ENCODE measurements around the gene DLG2.

Gene DLG2

DNA sequence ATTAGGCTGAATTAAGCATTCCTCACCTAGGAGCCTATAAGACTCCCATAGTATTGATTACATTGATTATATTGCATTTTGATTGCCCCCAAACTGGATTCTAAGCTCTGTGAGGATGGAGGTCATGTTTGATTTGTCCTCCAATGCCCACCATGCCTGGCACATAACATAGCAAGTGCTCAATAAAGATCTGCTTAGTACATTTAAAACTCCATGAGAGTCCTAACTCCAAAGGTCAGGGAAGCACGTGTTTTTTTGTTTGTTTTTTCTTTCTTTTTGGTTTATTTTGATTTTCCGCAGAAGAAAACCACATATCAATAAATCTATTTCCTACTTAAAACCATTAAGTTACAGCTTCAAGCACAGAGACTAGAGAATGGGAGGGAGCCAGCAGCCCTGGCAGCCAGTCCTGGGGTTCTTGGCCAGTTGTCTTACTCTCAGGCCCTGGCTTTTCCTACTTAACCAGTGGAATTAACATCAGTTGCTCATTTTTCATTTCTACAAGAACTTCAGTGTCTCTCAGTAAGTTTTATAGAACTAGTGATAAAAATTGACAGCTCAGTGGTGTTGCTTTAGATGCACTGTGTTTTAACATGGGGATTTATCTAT is 1911.1 kb downstream of the DLG2 start:
- no peak for DNase-seq (ENCODE audit: low spot score)

DNA sequence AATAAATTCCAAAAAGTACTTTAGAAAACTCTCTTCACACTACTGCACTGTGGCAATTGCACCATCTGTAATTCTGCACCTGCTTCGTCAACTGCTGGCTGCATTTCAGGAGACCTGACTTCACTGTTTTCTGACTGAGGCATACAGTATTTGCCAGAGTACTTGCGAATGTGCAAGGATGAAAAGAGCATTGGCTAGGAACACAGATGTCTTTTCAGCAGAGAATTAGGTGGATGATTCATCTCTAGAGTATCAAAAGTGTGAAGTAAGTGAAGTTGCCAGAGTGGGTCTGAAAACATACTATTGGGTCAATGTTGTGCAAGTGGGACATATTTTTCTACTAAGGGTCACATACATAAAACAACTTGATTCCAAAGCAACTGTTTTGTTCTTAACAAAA is 1913.4 kb downstream of the DLG2 start:
- DNase-seq (ENCODE audit: low spot score), result no peak

DNA sequence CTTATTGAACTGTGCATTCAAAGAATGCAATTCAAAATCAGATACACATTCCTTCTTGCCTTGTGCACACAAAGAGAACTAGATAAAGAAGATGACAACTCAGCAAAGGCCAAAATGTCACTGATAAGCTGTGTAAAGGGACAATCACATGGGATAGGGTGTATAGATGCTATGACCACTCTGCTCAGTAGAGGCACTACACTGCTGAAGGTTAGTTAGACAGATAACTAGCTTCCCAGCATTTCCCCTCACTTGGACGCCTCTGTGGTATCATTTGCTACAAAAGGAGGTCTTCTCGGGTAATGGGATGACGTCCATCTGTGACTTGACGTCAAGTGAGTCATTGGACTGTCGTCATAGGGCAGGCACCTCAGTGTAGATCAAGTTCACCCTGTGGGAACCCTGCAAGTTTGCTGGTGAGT is 1916.0 kb downstream of the DLG2 start:
- no peak for DNase-seq (ENCODE audit: low spot score)

DNA sequence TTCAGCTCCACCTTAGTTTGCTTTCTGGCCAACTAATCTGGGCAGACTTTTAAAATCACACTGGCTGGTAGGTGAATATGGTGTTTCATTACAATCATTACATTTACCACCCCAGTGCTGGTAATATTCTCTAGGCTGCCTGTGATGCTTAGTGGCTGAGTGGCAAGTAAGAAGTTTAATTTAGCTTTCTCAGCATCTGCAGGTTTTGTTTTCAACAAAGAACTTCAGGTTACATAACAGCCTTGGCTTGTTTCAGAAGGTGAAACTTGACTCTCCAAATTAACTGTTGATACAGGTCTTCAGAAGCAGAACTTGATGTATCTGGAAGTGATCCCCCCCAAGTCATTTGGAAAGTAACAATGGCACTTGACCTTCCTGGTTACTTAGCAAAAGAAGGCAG is 1917.7 kb downstream of the DLG2 start:
- no peak for DNase-seq (ENCODE audit: low spot score)

DNA sequence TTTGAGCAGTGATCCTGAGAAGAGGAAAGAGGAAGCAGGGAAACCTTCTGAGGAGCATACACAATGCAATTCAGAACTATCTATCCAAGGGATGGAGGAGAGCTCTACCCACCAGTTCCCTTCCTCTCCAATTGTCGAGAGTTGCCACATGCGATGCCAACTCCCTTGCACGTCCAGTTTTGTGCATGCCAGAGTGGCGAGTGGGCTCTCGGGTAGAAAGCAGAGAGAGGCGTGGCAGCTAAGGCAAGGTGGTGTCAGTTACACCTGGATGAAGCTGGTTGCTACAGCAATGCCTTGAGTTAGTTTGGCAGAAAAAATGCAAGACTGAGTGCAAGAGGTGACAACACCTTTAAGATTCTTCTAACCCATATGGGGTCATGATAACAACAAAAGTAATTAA is 1920.6 kb downstream of the DLG2 start:
- DNase-seq (ENCODE audit: low spot score), result no peak

DNA sequence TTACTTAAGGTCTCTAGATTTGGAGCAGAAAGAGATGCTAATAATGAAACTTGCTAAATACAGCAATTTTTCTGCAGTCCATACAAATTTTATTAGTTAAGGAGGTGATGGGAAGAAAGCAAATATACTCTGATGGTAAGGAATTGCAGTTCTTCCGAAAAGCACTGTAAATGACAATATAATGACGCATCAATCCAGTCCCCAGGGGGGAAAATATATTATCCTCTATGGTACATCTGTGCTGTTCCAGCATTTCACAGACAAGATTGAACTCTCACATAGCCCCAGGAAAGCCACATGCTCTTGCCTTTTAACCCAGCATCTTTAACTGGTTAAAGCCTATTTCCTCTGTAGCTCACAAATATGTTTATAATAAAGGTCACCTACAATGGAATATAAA is 1924.3 kb downstream of the DLG2 start:
- no peak for DNase-seq (ENCODE audit: low spot score)

DNA sequence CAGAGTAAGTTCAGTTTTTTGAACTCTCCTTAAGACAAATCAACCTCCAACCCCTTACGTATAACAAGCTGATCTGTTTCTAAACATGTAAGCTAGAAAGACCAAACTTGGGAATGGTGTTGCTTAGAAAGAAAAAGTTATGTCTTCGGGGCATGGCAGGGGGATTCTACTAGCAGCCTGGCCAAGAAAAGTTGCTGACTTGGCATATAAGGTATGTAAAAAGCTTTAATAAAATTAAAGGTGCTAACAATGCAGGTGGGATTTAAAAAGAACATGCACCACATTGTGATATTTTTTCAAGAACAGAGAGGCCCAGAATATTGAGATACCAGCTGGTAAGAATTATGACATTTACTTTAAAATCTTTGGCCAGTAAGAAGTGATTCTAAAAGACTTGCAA is 1929.6 kb downstream of the DLG2 start:
- DNase-seq (ENCODE audit: low spot score), result no peak

DNA sequence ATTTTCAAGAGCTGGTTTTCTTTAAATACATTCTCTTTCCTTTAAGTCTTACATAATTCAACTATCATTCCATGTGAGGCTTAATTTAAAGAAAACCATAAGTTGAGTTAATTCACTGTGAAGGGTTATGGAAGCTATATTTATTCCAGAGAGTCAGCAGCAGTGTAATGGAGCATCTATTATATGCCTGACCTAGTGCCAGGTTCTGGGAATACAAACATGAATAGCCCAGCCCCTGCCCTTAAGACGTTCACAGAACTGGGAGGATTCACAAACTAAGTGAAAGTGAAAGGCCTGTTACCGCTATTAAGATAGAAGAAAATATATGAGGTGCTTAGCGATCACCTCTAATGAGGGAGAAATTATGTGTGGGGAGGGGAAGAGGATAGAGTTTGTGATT is 1932.1 kb downstream of the DLG2 start:
- DNase-seq (ENCODE audit: low spot score), result no peak

DNA sequence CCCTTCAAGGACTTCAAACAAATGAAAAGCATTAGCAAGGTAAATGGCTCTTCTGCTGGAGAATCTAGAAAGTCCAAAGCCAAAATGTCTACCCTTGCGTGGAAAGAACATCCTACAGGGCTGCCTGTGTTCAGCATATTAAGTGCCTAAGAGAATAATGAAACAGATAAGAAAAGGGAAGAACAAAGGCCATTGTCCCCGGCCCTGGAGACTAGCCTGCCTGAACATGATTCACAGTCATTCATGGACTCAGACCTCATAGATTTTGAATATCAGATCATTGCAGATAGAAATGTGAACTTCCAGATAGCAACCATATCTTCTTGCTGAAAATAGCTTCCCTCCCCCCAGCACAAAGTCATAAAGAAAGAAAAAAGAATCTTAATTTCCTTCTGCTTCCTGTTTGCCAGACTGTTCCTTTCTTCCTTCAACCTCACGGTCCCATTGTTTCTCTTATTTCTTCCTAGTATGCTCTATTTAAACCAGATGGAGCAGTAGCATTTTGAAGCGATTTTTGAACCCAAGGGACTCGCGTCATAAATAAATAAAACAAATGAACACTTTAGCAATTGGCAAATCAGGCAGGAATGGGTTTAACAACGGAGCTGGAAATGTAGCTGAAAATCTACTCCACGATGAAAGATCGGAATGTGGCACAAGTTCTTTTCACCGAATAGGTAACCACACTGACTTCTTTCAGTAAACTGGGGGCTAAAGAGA is 1932.8 kb downstream of the DLG2 start:
- no peak for DNase-seq (ENCODE audit: low spot score)

DNA sequence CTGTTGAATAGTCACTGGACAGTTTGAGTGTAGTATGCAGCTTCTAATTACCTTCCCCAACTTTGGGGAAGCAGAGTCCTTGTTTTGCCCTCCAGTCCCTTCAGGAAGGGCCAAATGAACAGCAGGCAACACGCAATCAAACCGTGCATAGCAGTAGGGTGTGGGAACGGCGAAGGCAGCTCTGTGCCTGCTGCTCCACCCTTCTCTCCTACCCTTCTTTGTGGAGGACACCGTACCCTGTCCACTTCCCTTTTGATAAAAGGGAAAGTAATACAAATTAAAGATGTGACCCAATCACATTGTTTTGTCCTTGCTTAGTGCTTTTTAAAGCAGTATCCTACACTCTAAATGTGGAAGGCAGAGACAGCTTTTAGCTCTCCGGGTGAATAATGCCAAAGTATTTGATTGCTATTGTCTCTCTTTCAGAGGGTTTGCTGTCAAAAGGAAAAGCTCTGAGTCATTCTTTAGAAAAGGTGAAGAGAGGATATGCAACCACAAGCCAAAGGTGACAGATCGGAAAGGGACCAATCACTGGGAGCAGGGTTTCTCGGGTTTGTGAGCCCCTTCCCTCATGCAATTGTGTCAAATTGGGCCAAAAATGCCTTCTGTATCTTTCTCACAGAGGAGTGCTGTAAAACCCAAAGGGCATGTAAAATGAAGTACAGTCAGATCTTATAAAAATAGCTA is 1933.7 kb downstream of the DLG2 start:
- DNase-seq (ENCODE audit: low spot score), result no peak

DNA sequence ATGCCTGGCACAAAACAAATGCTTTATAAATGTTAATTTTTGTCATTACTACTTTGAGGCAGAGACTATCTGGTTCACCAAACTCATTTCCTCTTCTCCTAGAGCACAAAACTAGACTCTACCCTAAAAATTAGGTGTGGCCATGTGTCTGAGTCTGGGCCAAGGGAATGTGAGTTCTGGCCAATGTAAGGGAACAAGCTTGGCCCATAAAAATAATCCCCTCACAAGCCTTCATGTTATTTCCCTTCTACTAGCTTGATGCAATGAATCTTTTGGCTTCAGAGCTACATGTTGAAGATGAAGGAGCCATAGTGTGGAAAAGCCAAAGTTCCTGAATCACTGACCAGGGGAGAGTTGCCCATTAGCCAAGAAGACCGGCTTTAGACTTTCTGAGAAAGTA is 1934.5 kb downstream of the DLG2 start:
- no peak for DNase-seq (ENCODE audit: low spot score)

DNA sequence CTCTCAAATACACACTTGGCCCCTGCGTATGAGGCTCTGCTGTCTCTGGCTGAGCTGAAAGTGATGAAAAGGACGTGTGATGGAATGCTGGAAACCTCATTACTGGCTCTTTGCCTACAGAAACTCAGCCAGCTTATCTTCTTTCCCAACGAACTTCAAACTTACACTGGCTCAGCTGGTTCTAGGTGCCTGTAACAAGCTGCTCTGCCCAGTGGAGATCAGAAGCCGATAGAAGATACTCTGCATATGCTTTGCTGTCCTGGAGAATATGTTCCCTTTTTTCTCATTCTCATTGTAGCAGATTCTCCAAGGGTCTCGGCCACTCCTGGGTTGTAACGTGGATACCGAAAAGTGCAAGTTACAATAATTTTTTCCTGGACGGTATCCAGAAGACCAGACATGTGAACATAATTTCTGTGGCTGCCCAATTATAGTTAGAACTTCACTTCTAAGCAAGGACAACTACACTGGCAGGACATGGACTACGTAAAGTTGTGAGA is 1935.6 kb downstream of the DLG2 start:
- no peak for DNase-seq (ENCODE audit: low spot score)

DNA sequence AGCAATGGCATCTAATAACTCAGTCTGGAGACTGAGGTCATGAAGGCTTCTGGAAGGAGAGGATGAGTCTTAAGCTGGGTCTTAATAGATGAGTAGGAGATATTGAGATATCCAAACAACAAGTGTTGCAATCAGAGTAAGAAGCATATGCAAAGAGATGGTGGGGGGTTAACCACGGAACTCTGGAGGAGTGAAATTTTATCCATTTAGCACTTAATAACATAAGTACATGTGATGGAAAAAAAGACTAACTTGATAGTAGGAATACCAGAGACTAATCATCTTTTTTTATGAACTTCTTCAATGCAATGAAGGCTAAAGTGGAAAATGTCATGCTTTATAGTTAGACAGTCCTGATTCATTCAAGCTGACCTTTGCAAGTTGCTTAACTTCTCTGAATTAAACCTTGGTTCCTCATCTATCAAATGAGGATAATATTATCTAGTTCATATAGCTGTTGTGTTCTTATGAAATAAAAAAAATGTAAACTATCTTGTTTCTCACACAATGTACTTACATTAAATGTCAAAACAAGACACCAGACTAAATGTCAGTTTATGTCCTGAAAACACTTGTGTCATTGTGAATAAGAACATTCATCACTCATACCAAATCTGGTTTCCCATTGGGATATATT is 1937.9 kb downstream of the DLG2 start:
- no peak for DNase-seq (ENCODE audit: low spot score)

DNA sequence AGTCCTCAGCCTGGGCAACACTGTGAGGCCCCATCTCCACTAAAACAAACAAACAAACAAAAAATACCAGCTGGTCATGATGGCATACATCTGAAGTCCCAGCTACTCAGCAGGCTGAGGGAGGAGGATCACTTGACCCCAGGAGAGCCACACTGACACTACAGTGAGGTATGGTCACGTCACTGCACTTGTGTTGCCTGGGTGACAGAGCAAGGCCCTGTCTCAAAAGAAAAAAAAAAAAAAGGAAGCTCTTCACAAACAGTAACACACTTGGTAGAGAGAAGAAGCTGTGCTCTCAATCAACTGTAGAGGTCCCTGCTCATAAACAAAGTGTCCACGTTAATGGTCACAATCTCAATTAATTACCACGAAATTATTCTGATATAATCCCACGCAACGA is 1939.4 kb downstream of the DLG2 start:
- no peak for DNase-seq (ENCODE audit: low spot score)

DNA sequence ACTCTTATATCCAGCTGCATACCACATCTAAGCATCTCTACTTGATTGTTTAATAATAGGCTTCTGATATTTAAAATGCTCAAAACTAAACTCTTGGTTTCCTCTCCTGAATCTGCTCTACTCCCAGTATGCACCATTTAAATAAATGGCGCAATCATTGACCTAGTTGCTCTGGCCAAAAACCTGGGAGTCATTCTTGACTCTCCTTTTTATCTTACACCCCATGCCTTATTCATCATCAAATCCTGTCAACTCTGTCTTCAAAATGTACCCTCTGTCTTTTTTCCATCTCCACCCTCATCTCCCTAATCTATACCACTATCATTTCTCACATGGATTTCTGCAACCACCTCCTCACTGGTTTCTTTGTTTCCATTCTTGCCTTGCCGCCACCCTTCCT is 1941.4 kb downstream of the DLG2 start:
- no peak for DNase-seq (ENCODE audit: low spot score)

DNA sequence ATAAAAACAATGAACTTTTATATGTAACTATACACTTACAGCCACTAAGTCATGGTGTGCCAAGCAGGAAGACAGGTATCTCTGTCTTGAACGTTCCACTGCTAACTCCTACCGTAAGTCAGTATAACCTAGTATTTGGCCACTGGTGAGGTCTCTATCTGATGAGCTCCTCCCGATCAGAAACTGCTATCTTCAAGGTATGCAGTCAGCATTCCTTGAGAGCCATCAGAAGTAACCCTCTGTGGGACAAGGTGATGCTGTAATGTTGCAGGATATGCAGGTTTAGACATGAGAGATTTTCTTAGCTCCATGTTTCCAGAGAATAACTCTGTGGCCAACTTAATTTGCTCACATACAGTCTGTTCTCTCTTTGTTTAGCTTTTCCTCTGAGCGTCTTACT is 1943.1 kb downstream of the DLG2 start:
- DNase-seq (ENCODE audit: low spot score), result no peak

DNA sequence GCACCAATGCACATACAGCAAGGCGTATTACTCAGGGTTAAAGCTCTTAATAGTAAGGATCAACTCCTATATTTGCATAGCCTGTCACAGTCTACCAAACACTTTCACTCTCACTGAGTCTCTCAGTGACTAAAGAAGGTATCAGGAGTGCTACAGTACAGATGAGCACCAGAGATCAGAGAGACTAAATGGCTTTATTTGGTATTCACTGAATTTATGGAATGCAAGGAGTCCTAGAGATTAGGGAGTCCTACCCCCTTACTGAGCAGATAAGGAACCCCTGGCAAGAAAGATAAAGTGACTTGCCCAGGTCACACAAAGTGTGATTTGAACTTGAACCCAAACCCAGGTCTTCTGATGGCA is 1944.6 kb downstream of the DLG2 start:
- no peak for DNase-seq (ENCODE audit: low spot score)

DNA sequence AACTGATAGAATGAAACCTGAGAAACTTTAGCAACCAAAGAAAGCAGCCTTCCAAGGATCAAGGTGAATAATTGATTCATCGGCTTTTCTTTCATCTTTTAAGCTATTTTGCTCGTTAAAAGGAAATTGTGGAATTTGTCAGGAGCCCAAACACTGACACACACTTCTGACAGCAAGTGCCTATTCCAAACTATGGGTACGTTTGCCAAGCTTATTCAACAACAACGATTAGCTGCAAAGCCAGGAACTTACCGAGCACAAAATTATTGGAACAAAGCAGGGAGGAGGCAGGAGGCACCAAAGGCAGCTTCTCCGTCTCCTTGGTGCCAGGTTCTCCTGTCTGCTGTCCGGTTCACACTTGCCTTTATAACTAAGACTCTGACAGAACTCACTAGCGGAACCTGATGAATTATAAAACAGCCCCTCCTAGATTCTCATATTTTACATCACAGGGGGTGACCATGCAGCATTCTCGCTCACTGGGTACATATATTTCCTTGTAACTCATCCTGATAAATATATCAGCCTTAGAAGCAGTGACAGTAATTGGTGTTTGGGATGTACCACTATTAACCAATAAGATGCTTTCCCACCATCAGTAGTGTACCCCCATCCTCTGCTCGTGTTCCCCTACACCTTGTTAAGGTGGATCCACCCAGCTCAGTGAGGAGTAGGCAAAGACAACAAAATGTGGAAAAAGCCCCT is 1945.1 kb downstream of the DLG2 start:
- no peak for DNase-seq (ENCODE audit: low spot score)

DNA sequence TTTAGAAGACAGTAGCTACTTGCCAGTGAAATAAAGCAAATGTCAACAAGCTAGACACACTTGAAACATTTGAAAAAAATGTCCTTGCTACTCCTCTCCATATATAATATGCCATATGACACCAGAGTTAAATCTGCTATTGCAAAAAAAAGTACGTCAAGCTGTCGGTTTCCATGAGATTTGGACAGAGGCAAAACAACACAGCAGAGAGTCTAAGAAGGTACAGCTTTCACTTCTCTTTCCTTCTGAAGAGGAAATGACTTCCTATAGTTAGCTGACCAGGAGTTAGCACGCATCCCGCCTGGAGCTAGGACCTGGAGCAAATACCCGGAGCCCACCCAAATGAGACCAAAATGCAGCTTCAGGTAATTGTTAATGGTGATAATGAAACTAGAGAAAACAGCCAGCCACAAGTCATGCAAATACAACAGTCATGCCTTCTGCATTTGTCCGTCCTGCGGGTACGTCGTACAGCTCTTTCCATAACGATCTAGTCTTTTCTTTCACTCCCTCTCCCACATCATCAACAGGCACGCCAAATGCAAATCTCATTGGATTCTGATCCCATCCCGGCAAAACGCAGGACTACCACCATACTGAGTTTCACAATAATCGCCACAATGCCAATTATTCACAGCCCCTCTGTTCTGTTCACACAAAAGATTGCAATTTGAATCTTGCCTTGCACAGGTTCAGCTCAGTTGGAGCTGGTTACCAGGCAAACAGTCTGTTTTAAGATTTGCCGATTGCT is 1945.9 kb downstream of the DLG2 start:
- DNase-seq (ENCODE audit: low spot score), result no peak

DNA sequence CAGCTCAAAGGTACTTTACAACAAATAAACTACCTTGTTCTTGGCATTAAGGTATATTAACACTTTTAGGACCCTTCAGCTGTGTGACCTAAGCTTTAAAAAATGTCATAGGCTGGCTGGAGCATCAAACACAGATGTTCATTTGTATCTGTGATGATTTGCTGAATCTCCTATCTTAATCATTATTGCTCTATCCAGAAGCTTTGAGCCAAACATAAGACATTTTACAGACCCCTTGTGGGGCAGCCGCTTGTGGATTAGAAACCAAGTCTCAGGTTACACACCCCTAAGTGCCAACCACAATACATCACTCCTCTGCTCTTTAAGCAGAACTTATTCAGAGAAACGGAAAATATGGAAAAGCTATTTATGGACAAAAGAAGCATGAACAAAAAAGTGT is 1946.8 kb downstream of the DLG2 start:
- no peak for DNase-seq (ENCODE audit: low spot score)

DNA sequence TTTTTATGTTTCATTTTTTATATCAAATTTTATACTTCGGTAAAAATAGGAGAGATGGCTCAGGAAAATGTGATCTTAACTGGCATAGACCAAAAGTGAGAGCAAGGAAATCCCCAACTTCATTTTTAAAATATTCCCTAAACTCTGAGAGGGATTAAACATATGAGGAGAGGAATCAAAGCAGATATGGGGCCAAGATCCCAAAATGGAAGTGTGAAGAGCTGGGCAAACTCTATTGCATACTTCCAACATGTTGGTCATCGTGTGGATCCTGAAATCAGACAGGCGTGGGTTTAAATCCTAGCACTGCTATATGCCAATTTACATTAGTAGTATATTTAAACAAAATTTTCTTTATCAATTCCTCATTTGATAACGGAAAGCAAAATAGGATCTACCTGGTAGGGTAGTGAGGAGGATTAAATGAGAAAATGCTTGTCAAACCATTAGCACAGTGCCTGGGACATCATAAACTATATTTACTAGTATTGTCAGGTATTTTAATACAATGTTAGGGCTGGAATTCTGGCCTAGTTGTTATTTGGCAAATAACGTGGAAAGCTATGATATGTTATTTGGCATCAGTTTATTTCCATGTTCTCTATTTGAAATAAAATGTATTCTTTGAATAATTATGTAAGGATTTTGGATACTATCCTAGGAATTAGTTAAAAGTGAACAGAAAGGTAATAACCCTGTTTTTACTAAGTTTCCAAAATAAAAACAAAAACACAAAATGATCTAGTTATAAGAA is 1948.1 kb downstream of the DLG2 start:
- no peak for DNase-seq (ENCODE audit: low spot score)
